ENCODE results near the gene KIF5C.

- TF ChIP-seq CTCF (IDR thresholded peaks at IDR 0.05; ENCODE audit: low read length) (no peak), EZH2 (IDR thresholded peaks at IDR 0.05; ENCODE audit: borderline replicate concordance, low read length) (no peak)
Measured at GRCh38 chr2:149049142-149049541, 174.1 kb downstream of the KIF5C start.

All from OCI-LY1 (cell line).